CD4-positive, alpha-beta T cell (primary cell): ENCODE measurements around the gene ATG9A. TPM values are rescaled to one million over a fixed set of nuclear protein-coding genes. Genes with fewer than 3 reads are reported as not detected.
A peak's percentile ranks its signal among the peaks of the same experiment; 100 is the strongest.

Source experiments
- ATAC-seq: fragments of 200-7000 bp; cut with Tn5 transposase; one replicate; pipeline ENCODE4 v1.10.0; 2022; ENCODE audit warnings: mild to moderate bottlenecking; ENCODE audit not compliant: poor library complexity
- CTCF ChIA-PET: fragments of 350-600 bp; sonication (Branson Sonifier 250); formaldehyde crosslinking; loops from one replicate; lab custom pipeline; 2021; ENCODE audit warnings: antibody characterized with exemption, inconsistent platforms; lab: Charles Lee
- POLR2A ChIA-PET: fragments of 350-600 bp; sonication (Branson Sonifier 250); formaldehyde crosslinking; loops from one replicate; lab custom pipeline; 2021; ENCODE audit warnings: antibody characterized with exemption, inconsistent platforms; lab: Charles Lee
- DNase-seq, 14 experiments: peaks; one replicate each; pipeline ENCODE4 v3.0.0-alpha.2; 2013 to 2020; ENCODE audit warnings: mixed read lengths in 2 of 14
- H3K27ac ChIP-seq, 2 donors: one replicate each; pipeline versions ENCODE4 v1.5.1 to v1.7.0; 2013; ENCODE audit warnings: low read length in 2 of 2, low read depth in 1 of 2, mild to moderate bottlenecking in 1 of 2
- H3K27me3 ChIP-seq, 2 experiments: 1 replicate in 1 of 2; 2 replicates in 1 of 2; pipeline versions ENCODE4 v1.6.1 to v1.7.0; 2013; ENCODE audit warnings: low read length in 2 of 2, control low read depth in 1 of 2, mild to moderate bottlenecking in 1 of 2, moderate library complexity in 1 of 2; ENCODE audit not compliant: insufficient read depth in 2 of 2, control insufficient read depth in 1 of 2
- H3K36me3 ChIP-seq: one replicate; pipeline ENCODE4 v1.6.1; 2013; ENCODE audit warnings: low read length, control low read depth; ENCODE audit not compliant: insufficient read depth
- H3K4me1 ChIP-seq: one replicate; pipeline ENCODE4 v1.6.1; 2013; ENCODE audit warnings: low read length, control low read depth; ENCODE audit not compliant: insufficient read depth
- H3K4me3 ChIP-seq: one replicate; pipeline ENCODE4 v1.5.1; 2013; ENCODE audit warnings: mild to moderate bottlenecking, low read length, moderate library complexity
- H3K9me3 ChIP-seq, 2 experiments: 1 replicate in 1 of 2; 2 replicates in 1 of 2; pipeline versions ENCODE4 v1.6.1 to v1.7.0; 2013; ENCODE audit warnings: low read length in 2 of 2, mild to moderate bottlenecking in 2 of 2, control low read depth in 1 of 2, moderate library complexity in 1 of 2; ENCODE audit not compliant: control insufficient read depth in 1 of 2, insufficient read depth in 1 of 2
- H3K27ac Mint-ChIP-seq: one replicate; pipeline ENCODE4 v1.8.0; 2020; ENCODE audit warnings: mixed read lengths
- H3K27me3 Mint-ChIP-seq: one replicate; pipeline ENCODE4 v1.8.0; 2021; ENCODE audit warnings: mixed read lengths
- H3K36me3 Mint-ChIP-seq: one replicate; pipeline ENCODE4 v1.8.0; 2021; ENCODE audit warnings: low read depth, mixed read lengths
- H3K4me1 Mint-ChIP-seq: one replicate; pipeline ENCODE4 v1.8.0; 2021; ENCODE audit warnings: low read depth, mixed read lengths
- H3K4me3 Mint-ChIP-seq: one replicate; pipeline ENCODE4 v1.8.0; 2020; ENCODE audit warnings: mild to moderate bottlenecking, mixed read lengths
- H3K9me3 Mint-ChIP-seq: one replicate; pipeline ENCODE4 v1.8.0; 2020; ENCODE audit warnings: mixed read lengths
- CTCF ChIP-seq: fragments of 200-600 bp; IDR thresholded peaks from one replicate; pipeline ENCODE4 v1.8.0; 2022; ENCODE audit warnings: antibody characterized with exemption, mild to moderate bottlenecking
- intact Hi-C, 2 experiments: fragments of 100-400 bp; cut with DNase I in 1 of 2; cut with micrococcal nuclease in 1 of 2; formaldehyde crosslinking; loops; one replicate each; pipeline versions ENCODE4 v1.15.1 to v1.9.0; 2023 to 2025; cut with DNase I, micrococcal nuclease
- total RNA-seq, 174 experiments: library from RNA in 2 of 174; stranded (reverse) in 2 of 174; gene quantifications; one replicate each; pipeline ENCODE4 v1.2.3 and lab custom pipeline; 2021 to 2026

The ATG9A gene
- total RNA-seq, 2 experiments from 2014 or later = 105 to 106 TPM

GRCh38 chr2:219182331-219183150, 46.9 kb downstream of the ATG9A start:
- intact Hi-C loops = no loop called here
- no peak for TF ChIP-seq CTCF
- Mint-ChIP-seq H3K4me3 (peak overlapping the region; percentile 62), H3K27me3 (no peaks in the 10 kb centered on the region), H3K36me3 (peaks cover 80% of the 10 kb centered on the region), H3K9me3 (no peaks in the 10 kb centered on the region), H3K27ac (peak overlapping the region; percentile 69), H3K4me1 (peaks cover 59% of the 10 kb centered on the region)
- Histone ChIP-seq H3K36me3 (peaks cover 54% of the 10 kb centered on the region), H3K27me3 (no peaks in the 10 kb centered on the region), H3K4me1 (peaks cover 51% of the 10 kb centered on the region), H3K27ac (peak overlapping the region; percentile 3 to 29), H3K9me3 (no peaks in the 10 kb centered on the region), H3K4me3 (no peak overlapping the region)
- peak in 1 of 14 experiments; percentile 39 for DNase-seq
- CTCF ChIA-PET = interaction anchor here (0.7 to 1.3 kb wide), 2 partner anchors 11 to 23 kb away, joined by 3 to 4 read pairs; partner anchors contain the start of gene NHEJ1
- no peak for ATAC-seq
- POLR2A ChIA-PET = interaction anchor here (1.0 to 4.4 kb wide), 5 partner anchors 10 to 47 kb away, joined by 3 to 41 read pairs (median 7); partner anchors contain the start of genes ANKZF1, ATG9A and ZFAND2B

- Mint-ChIP-seq H3K27ac (peak overlapping the region; percentile 81), H3K9me3 (no peaks in the 10 kb centered on the region), H3K27me3 (no peaks in the 10 kb centered on the region), H3K4me3 (peak overlapping the region; percentile 63), H3K36me3 (peaks cover 83% of the 10 kb centered on the region), H3K4me1 (peaks cover 59% of the 10 kb centered on the region)
- peaks cover 54% of the 10 kb centered on the region for H3K36me3 ChIP-seq
- no peak overlapping the region for H3K4me3 ChIP-seq
- peaks cover 60% of the 10 kb centered on the region for H3K4me1 ChIP-seq
- CTCF ChIA-PET = interaction anchor here (1.2 kb wide), 1 partner anchor 152 kb away, joined by 3 read pairs; no protein-coding TSS in a partner anchor
- H3K27ac ChIP-seq = peak overlapping the region in 1 of 2 donors; percentile 29
- ATAC-seq (no peak), DNase-seq (no peak)
- intact Hi-C loops = no loop called here
- H3K9me3 ChIP-seq = no peaks in the 10 kb centered on the region
- H3K27me3 ChIP-seq = no peaks in the 10 kb centered on the region
- TF ChIP-seq CTCF = no peak
- POLR2A ChIA-PET = interaction anchor here (0.6 to 4.4 kb wide), 10 partner anchors 11 to 98 kb away, joined by 3 to 41 read pairs (median 3); partner anchors contain the start of genes ANKZF1, ATG9A, DNAJB2 and NHEJ1
Measured at GRCh38 chr2:219181531-219181930, 47.9 kb downstream of the ATG9A start.

- no peak for TF ChIP-seq CTCF
- ChIA-PET CTCF (interaction anchor here (1.2 kb wide), 2 partner anchors 108 to 151 kb away, joined by 3 read pairs; no protein-coding TSS in a partner anchor), POLR2A (interaction anchor here (0.6 to 4.4 kb wide), 6 partner anchors 16 to 73 kb away, joined by 3 to 41 read pairs (median 5); partner anchors contain the start of genes ANKZF1, ATG9A, NHEJ1 and TUBA4A)
- ATAC-seq = no peak
- Mint-ChIP-seq H3K36me3 (peaks cover 82% of the 10 kb centered on the region), H3K4me3 (peak overlapping the region; percentile 70), H3K27ac (peak overlapping the region; percentile 81), H3K27me3 (no peaks in the 10 kb centered on the region), H3K4me1 (peaks cover 62% of the 10 kb centered on the region), H3K9me3 (no peaks in the 10 kb centered on the region)
- Histone ChIP-seq H3K27me3 (no peaks in the 10 kb centered on the region), H3K9me3 (no peaks in the 10 kb centered on the region), H3K4me1 (peaks cover 65% of the 10 kb centered on the region), H3K27ac (no peak overlapping the region), H3K36me3 (peaks cover 54% of the 10 kb centered on the region), H3K4me3 (no peak overlapping the region)
- DNase-seq = no peak
- intact Hi-C loops = no loop called here
Measured at GRCh38 chr2:219180961-219181360, 48.5 kb downstream of the ATG9A start.
